AG04450 (cell line): Measurements from ENCODE around the gene GARIN5B. TPM values are rescaled to one million over a fixed set of nuclear protein-coding genes. Genes with fewer than 3 reads are reported as not detected.
"Not testable (repeated sequence)": the region's sequence is repeated elsewhere in the genome, so short reads cannot be mapped to it uniquely, and the experiment has no call there.

Source experiments
- CTCF ChIA-PET: fragments of 300-600, 350-600 bp; formaldehyde crosslinking; extraction: SDS; loops from one replicate; lab custom pipeline; 2022; ENCODE audit warnings: antibody characterized with exemption, inconsistent platforms; lab: Charles Lee
- POLR2A ChIA-PET: fragments of 350-600 bp; formaldehyde crosslinking; extraction: SDS; loops from one replicate; lab custom pipeline; 2021; ENCODE audit warnings: antibody characterized with exemption, inconsistent platforms; lab: Yijun Ruan, JAX
- DNase-seq: peaks from one replicate; pipeline ENCODE4 v3.0.0-alpha.2; 2011; ENCODE audit warnings: low read depth, low spot score
- H3K27ac ChIP-seq: one replicate; pipeline ENCODE4 v1.5.1; 2012; ENCODE audit warnings: low read depth, low read length, control low read depth
- H3K27me3 ChIP-seq: one replicate; pipeline ENCODE4 v1.6.0; 2012; ENCODE audit warnings: low read length; ENCODE audit not compliant: control insufficient read depth, insufficient read depth
- H3K4me3 ChIP-seq: 2 replicates; pipeline ENCODE4 v1.5.1; 2011; ENCODE audit warnings: mild to moderate bottlenecking, low read depth, low read length, control low read depth
- H3K9me3 ChIP-seq: 2 replicates; pipeline ENCODE4 v1.5.1; 2012; ENCODE audit warnings: low read length; ENCODE audit not compliant: control insufficient read depth, insufficient read depth
- CTCF ChIP-seq: IDR thresholded peaks from 2 replicates; pipeline ENCODE4 v1.5.1; 2011; ENCODE audit warnings: low read depth, low read length, control low read depth, inconsistent platforms
- polyA plus RNA-seq: library from polyadenylated mRNA; depleted of rRNA; stranded (reverse); fragments of >200 nt; gene quantifications from 2 replicates; pipeline ENCODE4 v1.2.3, GENCODE V29; 2011

GARIN5B gene
- polyA plus RNA-seq, 1 experiment: not detected

GRCh38 chr19:55336101-55336500, 27.0 kb downstream of the GARIN5B start:
- ChIA-PET CTCF (interaction anchor here (0.9 to 1.1 kb wide), 2 partner anchors 34 to 44 kb away, joined by 3 read pairs; no protein-coding TSS in a partner anchor), POLR2A (no interaction called here)
- no peak for DNase-seq

GRCh38 chr19:55333870-55334269, 29.2 kb downstream of the GARIN5B start:
- Histone ChIP-seq H3K9me3 (no peaks in the 10 kb centered on the region), H3K4me3 (no peak overlapping the region), H3K27me3 (peaks cover 5% of the 10 kb centered on the region), H3K27ac (no peak overlapping the region)
- ChIA-PET POLR2A (no interaction called here), CTCF (no interaction called here)
- no peak for TF ChIP-seq CTCF
- DNase-seq: no peak

More at GRCh38 chr19:55336101-55336500, 27.0 kb downstream of the GARIN5B start:
- peaks cover 5% of the 10 kb centered on the region for H3K27me3 ChIP-seq
- H3K4me3 ChIP-seq: no peak overlapping the region
- H3K27ac ChIP-seq: no peak overlapping the region
- TF ChIP-seq CTCF: no peak
- no peaks in the 10 kb centered on the region for H3K9me3 ChIP-seq

GRCh38 chr19:55329791-55330190, 33.3 kb downstream of the GARIN5B start:
- DNase-seq, POLR2A ChIA-PET: not testable (repeated sequence)

GRCh38 chr19:55328774-55329318, 34.2 kb downstream of the GARIN5B start:
- DNase-seq, H3K27ac ChIP-seq, H3K27me3 ChIP-seq, CTCF ChIA-PET, H3K4me3 ChIP-seq, H3K9me3 ChIP-seq: not testable (repeated sequence)
- POLR2A ChIA-PET: interaction anchor here (0.7 kb wide), 1 partner anchor 36 kb away, joined by 7 read pairs; no protein-coding TSS in a partner anchor

More at GRCh38 chr19:55329791-55330190, 33.3 kb downstream of the GARIN5B start:
- H3K9me3 ChIP-seq, H3K27me3 ChIP-seq, H3K4me3 ChIP-seq, H3K27ac ChIP-seq: not testable (repeated sequence)
- CTCF ChIA-PET: interaction anchor here (0.7 to 1.0 kb wide), 2 partner anchors 10 to 186 kb away, joined by 3 read pairs; partner anchors contain the start of gene KMT5C

GRCh38 chr19:55325172-55325571, 37.9 kb downstream of the GARIN5B start, which contains the start of gene TMEM150B:
TSS of gene TMEM150B (minus strand) at chr19:55325341. CDS start at chr19:55321036, 4,305 bp downstream.
- no peaks in the 10 kb centered on the region for H3K9me3 ChIP-seq
- H3K27ac ChIP-seq: no peak within 1 kb of the TSS
- H3K4me3 ChIP-seq: no peak within 1 kb of the TSS
- H3K27me3 ChIP-seq: peaks cover 15% of the 10 kb centered on the region
- no peak for DNase-seq
- ChIA-PET POLR2A (no interaction called here), CTCF (interaction anchor here (0.6 kb wide), 1 partner anchor 843 kb away, joined by 3 read pairs; no protein-coding TSS in a partner anchor)
- TF ChIP-seq CTCF: no peak

GRCh38 chr19:55324662-55325061, 38.4 kb downstream of the GARIN5B start:
- H3K27ac ChIP-seq: no peak overlapping the region
- ChIA-PET POLR2A (no interaction called here), CTCF (no interaction called here)
- peaks cover 15% of the 10 kb centered on the region for H3K27me3 ChIP-seq
- H3K4me3 ChIP-seq: no peak overlapping the region
- no peak for DNase-seq
- no peaks in the 10 kb centered on the region for H3K9me3 ChIP-seq
- no peak for TF ChIP-seq CTCF
